Epithelial cell of prostate (primary cell): ENCODE data around the gene CSMD2.
"Not testable (repeated sequence)": the region's sequence is repeated elsewhere in the genome, so short reads cannot be mapped to it uniquely, and the experiment has no call there.

ENCODE experiments used
- DNase-seq: peaks from one replicate; pipeline ENCODE4 v3.0.0-alpha.2; 2011; ENCODE audit warnings: low read depth, low spot score
- H3K27ac ChIP-seq: fragments of 450-650 bp; 2 replicates; pipeline ENCODE4 v1.5.1; 2017; ENCODE audit warnings: mild to moderate bottlenecking

The CSMD2 gene

GRCh38 chr1:34122080-34122932, 42.7 kb downstream of the CSMD2 start:
- no peak for DNase-seq

GRCh38 chr1:34115233-34115632, 49.8 kb downstream of the CSMD2 start:
- no peak for DNase-seq

More at GRCh38 chr1:34122080-34122932, 42.7 kb downstream of the CSMD2 start:
- no peak overlapping the region for H3K27ac ChIP-seq

GRCh38 chr1:34113887-34114286, 51.1 kb downstream of the CSMD2 start:
- no peak overlapping the region for H3K27ac ChIP-seq
- no peak for DNase-seq

More at GRCh38 chr1:34115233-34115632, 49.8 kb downstream of the CSMD2 start:
- H3K27ac ChIP-seq, result no peak overlapping the region

- no peak overlapping the region for H3K27ac ChIP-seq
- no peak for DNase-seq
Measured at GRCh38 chr1:34113362-34113761, 51.7 kb downstream of the CSMD2 start.

GRCh38 chr1:34108711-34109110, 56.3 kb downstream of the CSMD2 start:
- no peak for DNase-seq

GRCh38 chr1:34108269-34108668, 56.8 kb downstream of the CSMD2 start:
- DNase-seq, result no peak
- no peak overlapping the region for H3K27ac ChIP-seq

More at GRCh38 chr1:34108711-34109110, 56.3 kb downstream of the CSMD2 start:
- no peak overlapping the region for H3K27ac ChIP-seq

GRCh38 chr1:34101151-34101550, 63.9 kb downstream of the CSMD2 start:
- no peak for DNase-seq
- no peak overlapping the region for H3K27ac ChIP-seq

GRCh38 chr1:34100332-34100731, 64.7 kb downstream of the CSMD2 start:
- DNase-seq, result no peak
- no peak overlapping the region for H3K27ac ChIP-seq

GRCh38 chr1:34092399-34092798, 72.6 kb downstream of the CSMD2 start:
- not testable (repeated sequence) for DNase-seq, H3K27ac ChIP-seq

- H3K27ac ChIP-seq, result no peak overlapping the region
- DNase-seq, result no peak
Measured at GRCh38 chr1:34089731-34090130, 75.3 kb downstream of the CSMD2 start.

GRCh38 chr1:34087986-34088385, 77.0 kb downstream of the CSMD2 start:
- no peak overlapping the region for H3K27ac ChIP-seq
- no peak for DNase-seq

- no peak overlapping the region for H3K27ac ChIP-seq
- no peak for DNase-seq
Measured at GRCh38 chr1:34086561-34086960, 78.5 kb downstream of the CSMD2 start.

- H3K27ac ChIP-seq, result no peak overlapping the region
- no peak for DNase-seq
Measured at GRCh38 chr1:34083974-34084373, 81.1 kb downstream of the CSMD2 start.

GRCh38 chr1:34082085-34082670, 82.9 kb downstream of the CSMD2 start:
- not testable (repeated sequence) for DNase-seq, H3K27ac ChIP-seq

GRCh38 chr1:34078383-34078782, 86.6 kb downstream of the CSMD2 start:
- no peak for DNase-seq

GRCh38 chr1:34075576-34075975, 89.5 kb downstream of the CSMD2 start:
- no peak overlapping the region for H3K27ac ChIP-seq
- no peak for DNase-seq

More at GRCh38 chr1:34078383-34078782, 86.6 kb downstream of the CSMD2 start:
- no peak overlapping the region for H3K27ac ChIP-seq

GRCh38 chr1:34073028-34073695, 91.9 kb downstream of the CSMD2 start:
- no peak for DNase-seq
- no peak overlapping the region for H3K27ac ChIP-seq

- no peak overlapping the region for H3K27ac ChIP-seq
- DNase-seq, result no peak
Measured at GRCh38 chr1:34070201-34070836, 94.7 kb downstream of the CSMD2 start.

GRCh38 chr1:34066981-34067603, 97.9 kb downstream of the CSMD2 start:
- H3K27ac ChIP-seq, result no peak overlapping the region
- no peak for DNase-seq

- no peak overlapping the region for H3K27ac ChIP-seq
- DNase-seq, result no peak
Measured at GRCh38 chr1:34066166-34066565, 98.9 kb downstream of the CSMD2 start.
